ENCODE results near the gene LRRTM4. TPM values are rescaled to one million over a fixed set of nuclear protein-coding genes. Genes with fewer than 3 reads are reported as not detected.

The LRRTM4 gene
- total RNA-seq, 4 donors from 2014 or later, result not detected

- no peak overlapping the region for H3K4me3 ChIP-seq
- H3K4me1 ChIP-seq, result no peaks in the 10 kb centered on the region
- H3K27me3 ChIP-seq, result no peaks in the 10 kb centered on the region
- H3K36me3 ChIP-seq, result no peaks in the 10 kb centered on the region
- H3K27ac ChIP-seq, result no peak overlapping the region
- 23 to 25% methylated on average over 1 of the region's 1 CpG for WGBS, 2 donors
- DNase-seq, result no peak
- intact Hi-C loops (cut with DNase I), result no loop called here
- no peaks in the 10 kb centered on the region for H3K9me3 ChIP-seq
- no peak for TF ChIP-seq CTCF (IDR thresholded peaks at IDR 0.05)
- TF ChIP-seq POLR2A (IDR thresholded peaks at IDR 0.05), result no peak
These were observed 769.7 kb downstream of the LRRTM4 start for GRCh38 chr2:76752506-76752905.

- Histone ChIP-seq H3K4me3 (no peak overlapping the region), H3K4me1 (no peaks in the 10 kb centered on the region), H3K36me3 (no peaks in the 10 kb centered on the region), H3K27ac (no peak overlapping the region), H3K9me3 (no peaks in the 10 kb centered on the region), H3K27me3 (no peaks in the 10 kb centered on the region)
- intact Hi-C loops (cut with DNase I), result no loop called here
- no peak for DNase-seq
- TF ChIP-seq CTCF (IDR thresholded peaks at IDR 0.05) (no peak), POLR2A (IDR thresholded peaks at IDR 0.05) (no peak)
These were observed 772.3 kb downstream of the LRRTM4 start for GRCh38 chr2:76749858-76750257.

- Histone ChIP-seq H3K27me3 (no peaks in the 10 kb centered on the region), H3K9me3 (no peaks in the 10 kb centered on the region), H3K4me3 (no peak overlapping the region), H3K4me1 (no peaks in the 10 kb centered on the region), H3K27ac (no peak overlapping the region), H3K36me3 (no peaks in the 10 kb centered on the region)
- intact Hi-C loops (cut with DNase I), result no loop called here
- DNase-seq, result no peak
- WGBS, 2 donors, result 80 to 86% methylated on average over 6 to 9 of the region's 14 CpGs
- TF ChIP-seq CTCF (IDR thresholded peaks at IDR 0.05) (no peak), POLR2A (IDR thresholded peaks at IDR 0.05) (no peak)
These were observed 773.4 kb downstream of the LRRTM4 start for GRCh38 chr2:76748581-76749296.

GRCh38 chr2:76745605-76746004, 776.6 kb downstream of the LRRTM4 start:
- no peaks in the 10 kb centered on the region for H3K4me1 ChIP-seq
- no peak for TF ChIP-seq POLR2A (IDR thresholded peaks at IDR 0.05)
- H3K27me3 ChIP-seq, result no peaks in the 10 kb centered on the region
- no peak overlapping the region for H3K4me3 ChIP-seq
- no peaks in the 10 kb centered on the region for H3K36me3 ChIP-seq
- no peaks in the 10 kb centered on the region for H3K9me3 ChIP-seq
- intact Hi-C loops (cut with DNase I), result no loop called here
- DNase-seq, result no peak
- no peak overlapping the region for H3K27ac ChIP-seq
- 76 to 89% methylated on average over 2 of the region's 2 CpGs for WGBS, 2 donors

GRCh38 chr2:76737607-76738006, 784.6 kb downstream of the LRRTM4 start:
- Histone ChIP-seq H3K4me3 (no peak overlapping the region), H3K9me3 (no peaks in the 10 kb centered on the region), H3K27ac (no peak overlapping the region), H3K4me1 (no peaks in the 10 kb centered on the region), H3K27me3 (no peaks in the 10 kb centered on the region), H3K36me3 (no peaks in the 10 kb centered on the region)
- TF ChIP-seq CTCF (IDR thresholded peaks at IDR 0.05) (no peak), POLR2A (IDR thresholded peaks at IDR 0.05) (no peak)
- no peak for DNase-seq
- intact Hi-C loops (cut with DNase I), result no loop called here
- 56 to 58% methylated on average over 1 of the region's 1 CpG for WGBS, 2 donors

GRCh38 chr2:76733736-76734135, 788.4 kb downstream of the LRRTM4 start:
- Histone ChIP-seq H3K27ac (no peak overlapping the region), H3K9me3 (no peaks in the 10 kb centered on the region), H3K27me3 (no peaks in the 10 kb centered on the region), H3K4me1 (no peaks in the 10 kb centered on the region), H3K36me3 (no peaks in the 10 kb centered on the region), H3K4me3 (no peak overlapping the region)
- no peak for DNase-seq
- TF ChIP-seq CTCF (IDR thresholded peaks at IDR 0.05) (no peak), POLR2A (IDR thresholded peaks at IDR 0.05) (no peak)
- intact Hi-C loops (cut with DNase I), result no loop called here

All from esophagus squamous epithelium (tissue), 5 donors.